ENCODE data around the gene CLSTN2.
"Not testable (repeated sequence)": the region's sequence is repeated elsewhere in the genome, so short reads cannot be mapped to it uniquely, and the experiment has no call there.

The CLSTN2 gene

DNA sequence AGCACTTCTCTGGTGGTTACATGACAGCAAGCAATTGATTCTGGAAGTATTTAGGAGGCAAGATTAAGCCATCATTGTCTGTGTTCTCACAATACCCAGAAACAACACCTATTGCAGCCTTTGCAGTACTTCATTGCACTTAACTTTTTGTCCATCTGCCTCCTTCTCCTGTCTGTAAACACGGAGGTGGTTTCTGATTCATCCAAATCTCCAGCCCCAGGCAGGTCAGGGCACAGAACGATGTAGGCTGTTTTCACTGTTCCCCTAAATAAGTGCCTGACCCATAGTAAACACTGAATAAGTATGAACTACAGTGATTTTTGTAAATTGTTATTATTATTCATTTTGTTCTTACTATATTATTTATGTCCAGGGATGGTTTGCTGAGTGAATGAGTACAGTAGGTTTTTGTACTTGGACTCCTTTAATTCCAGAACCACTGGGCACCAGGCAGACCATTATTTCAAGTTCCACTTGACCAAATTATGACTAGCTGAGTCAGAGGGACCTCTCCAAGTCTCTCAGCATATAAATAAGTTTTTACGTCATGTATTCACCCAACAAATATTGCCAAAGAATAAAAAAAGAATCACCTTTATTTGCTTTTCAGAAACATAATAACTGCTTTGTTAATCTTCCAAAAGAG lies 459.6 kb downstream of the CLSTN2 start:
- DNase-seq: no peak

DNA sequence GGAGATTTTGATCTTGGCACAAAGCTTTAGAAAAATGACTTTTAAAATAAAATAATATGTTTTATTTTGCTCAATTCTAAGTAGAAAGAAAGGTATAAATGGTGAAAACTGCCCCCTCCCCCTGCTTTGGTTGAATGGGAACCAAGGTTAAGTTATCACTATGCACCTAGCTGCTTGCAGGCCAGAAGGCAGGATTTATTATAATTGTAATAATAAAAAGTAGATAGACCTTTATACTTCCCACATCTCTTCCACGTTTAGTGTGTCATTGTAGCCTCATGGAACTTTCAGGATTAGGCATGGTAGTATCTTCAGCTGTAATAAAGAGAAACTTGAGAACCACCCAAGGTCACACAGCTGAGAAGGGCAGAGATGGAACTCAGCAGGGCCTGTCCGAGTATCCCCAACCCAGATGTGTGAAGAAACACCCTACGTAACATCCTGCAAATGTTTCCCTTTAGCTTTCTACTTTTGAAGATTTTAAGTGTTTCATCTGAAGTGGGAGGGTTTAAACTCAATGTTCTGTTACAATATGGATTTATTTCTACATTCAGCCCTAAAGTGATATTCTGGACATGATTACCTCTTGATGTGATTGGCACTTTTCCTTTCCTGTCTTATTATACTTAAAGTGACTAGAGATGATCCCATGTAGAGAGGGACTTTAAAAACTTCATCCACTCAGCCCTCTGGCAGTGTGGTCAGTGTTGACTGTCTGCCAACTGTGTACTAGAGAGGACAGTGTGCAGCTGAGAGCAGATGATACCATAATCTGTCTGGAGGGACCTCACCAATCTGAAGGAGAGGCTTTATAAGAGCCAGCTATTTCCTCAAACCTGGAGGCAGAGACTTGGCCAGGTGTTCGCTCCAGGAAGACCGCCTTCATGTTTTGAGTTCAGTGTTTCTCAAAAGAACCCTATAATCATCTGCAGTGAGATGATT lies 460.4 kb downstream of the CLSTN2 start:
- DNase-seq: no peak

DNA sequence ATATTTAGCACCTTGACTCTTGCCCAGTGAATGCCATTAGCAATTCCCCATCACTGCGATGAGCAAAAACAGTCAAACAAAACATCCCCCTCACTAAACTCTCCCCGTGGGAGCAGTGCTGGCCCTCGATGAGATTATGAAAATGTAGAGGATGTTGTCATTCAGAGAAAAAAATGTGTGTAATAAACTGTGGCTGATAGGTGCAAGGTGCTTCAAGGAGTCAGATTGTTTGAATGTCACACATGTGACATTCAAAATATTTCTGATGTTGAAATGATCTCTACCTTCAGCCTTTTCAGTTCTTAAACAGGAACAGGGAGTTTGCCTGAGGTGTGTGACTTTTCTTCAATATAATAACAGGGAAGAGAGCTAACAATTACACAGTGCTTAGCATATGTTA lies 461.1 kb downstream of the CLSTN2 start:
- DNase-seq: no peak

DNA sequence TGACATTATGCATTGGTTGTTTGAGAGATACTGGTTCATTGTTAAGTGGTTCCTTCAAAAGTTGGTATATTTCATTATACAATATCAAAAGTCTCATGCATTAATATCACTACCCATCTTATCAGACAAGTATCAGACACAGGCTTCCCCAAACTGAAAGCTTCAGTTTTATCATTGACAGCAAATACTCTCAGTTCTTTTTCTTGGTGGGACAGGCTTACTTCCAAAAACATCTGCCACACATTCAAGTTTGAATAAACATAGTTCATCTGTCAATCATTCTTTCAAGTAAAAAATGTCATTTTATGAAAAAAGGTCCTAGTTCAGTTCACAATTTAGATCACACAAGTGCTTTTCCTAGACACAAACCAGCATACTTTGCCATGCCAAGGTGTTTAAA lies 462.9 kb downstream of the CLSTN2 start:
- no peak for DNase-seq

DNA sequence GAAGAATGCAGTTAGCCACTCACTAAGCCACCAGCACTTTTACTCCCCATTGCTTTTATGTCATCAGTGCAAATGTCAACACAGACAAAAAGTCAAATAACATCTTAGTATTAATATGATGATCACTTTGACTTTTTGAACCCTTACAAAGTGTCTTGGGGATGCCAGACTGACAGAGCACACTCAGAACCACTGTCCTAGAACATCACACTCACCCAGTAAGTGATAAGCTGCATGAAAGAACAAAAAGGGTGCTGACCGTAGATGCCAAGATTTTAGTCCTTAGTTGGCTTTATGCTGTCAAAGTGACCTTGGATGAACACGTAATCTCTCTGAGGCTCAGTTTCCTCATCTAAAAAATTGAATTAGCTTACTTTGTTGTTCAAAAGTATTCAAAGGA lies 463.4 kb downstream of the CLSTN2 start:
- DNase-seq: no peak

DNA sequence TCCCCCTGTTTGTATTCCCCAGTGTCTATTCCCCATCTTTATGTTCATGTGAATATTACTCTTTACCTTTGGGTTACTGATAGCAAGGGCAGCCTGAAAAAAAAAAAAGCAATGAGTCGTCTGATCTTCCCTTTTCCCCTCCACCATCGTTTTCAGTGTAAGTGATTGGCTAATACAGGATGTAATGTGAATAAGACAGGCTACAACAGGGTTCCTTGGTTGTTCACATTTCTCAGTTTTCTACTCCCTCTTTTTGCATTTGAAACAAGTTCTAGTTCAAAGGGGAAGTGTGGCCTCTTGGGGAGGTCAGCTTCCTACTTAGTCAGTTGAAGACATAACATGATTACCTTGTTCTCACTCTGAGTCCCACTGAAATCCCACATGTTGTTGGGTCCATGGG lies 464.9 kb downstream of the CLSTN2 start:
- DNase-seq: no peak

DNA sequence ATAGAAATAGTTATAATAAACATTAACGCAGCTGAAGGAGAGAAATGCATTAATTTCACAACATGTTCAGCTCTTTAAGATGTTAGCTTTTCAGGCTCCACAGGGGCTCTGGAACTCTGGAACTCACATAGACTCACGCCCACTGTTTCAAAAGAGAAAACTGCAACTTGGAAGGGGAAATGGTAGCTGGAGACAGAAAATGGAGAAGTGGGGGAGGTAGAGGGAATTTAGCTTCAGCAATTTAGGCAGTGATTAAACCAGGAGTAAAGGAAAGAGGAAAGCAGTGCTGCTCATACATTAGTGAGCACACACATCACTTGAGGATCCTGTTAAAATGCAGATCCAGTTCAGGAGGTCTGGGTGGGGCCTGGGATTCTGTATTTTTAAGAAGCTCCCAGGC lies 468.1 kb downstream of the CLSTN2 start:
- DNase-seq: no peak

DNA sequence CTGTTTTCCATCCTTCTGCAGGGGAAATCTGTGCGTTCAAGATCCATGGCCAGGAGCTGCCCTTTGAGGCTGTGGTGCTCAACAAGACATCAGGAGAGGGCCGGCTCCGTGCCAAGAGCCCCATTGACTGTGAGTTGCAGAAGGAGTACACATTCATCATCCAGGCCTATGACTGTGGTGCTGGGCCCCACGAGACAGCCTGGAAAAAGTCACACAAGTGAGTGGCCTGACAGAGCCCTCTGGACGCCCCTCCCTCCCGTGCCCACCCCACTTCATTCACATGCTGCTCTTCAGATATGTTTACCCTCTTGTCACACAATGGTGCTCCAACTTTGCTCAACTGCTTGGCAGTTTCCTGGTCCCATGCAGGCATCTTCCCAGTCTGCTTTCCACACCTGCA lies 468.6 kb downstream of the CLSTN2 start:
- DNase-seq: no peak

DNA sequence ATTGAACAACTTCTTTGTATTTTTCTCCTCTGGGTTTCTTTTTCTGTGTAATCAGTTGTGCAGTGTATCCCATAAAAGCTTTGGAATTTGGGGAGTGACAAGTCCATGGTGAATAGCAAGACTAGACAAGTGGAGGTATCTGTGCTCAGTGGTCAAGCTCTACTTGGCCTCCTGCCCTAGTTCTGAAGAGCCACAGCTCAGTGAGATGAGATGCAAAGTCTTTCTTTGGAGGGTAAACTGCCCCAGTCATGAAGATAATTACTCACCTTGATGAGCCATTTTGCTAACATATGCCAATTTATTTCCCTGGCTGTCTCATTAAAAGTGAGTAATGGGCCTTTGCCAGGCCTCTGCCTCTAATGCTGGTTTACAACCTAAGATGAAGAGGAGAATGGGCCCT lies 471.7 kb downstream of the CLSTN2 start:
- no peak for DNase-seq

DNA sequence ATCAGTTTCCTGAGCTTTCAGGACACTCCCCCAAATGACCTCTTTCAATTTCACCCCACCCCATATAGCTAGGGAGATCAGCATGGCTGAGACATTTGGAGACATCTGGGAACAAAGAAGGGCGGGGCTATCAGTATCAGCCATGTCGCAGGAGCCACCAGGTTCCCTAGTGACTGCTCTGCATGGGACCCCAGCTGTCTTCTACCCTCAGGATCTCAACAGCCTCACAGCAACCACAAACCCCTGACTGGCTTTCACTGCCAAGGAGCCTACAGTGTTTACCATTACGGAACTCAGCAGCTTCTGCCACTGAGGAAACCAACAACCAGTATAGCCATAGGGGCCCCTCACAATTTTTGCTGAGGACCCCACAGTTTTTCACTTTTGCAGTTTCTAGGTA lies 473.3 kb downstream of the CLSTN2 start:
- DNase-seq: no peak

DNA sequence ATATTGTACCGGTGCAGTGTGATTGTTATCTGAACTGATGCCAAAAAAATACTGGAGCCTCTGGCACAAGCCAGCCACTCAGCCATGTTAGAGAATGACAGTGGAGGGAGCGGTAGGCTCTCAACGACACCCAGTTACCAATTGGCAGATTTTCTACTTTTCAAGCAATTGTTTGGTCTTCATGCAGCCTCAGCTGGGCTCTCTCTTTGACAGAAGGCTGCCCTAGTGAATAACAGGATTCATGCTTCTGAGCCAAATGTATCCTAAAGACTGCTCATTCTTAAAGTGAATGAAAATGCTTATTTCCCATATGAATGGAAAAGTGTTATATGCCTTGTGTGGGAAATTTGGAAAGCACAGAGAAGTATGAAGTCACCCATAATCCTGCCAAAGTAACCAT lies 481.7 kb downstream of the CLSTN2 start:
- DNase-seq: no peak

DNA sequence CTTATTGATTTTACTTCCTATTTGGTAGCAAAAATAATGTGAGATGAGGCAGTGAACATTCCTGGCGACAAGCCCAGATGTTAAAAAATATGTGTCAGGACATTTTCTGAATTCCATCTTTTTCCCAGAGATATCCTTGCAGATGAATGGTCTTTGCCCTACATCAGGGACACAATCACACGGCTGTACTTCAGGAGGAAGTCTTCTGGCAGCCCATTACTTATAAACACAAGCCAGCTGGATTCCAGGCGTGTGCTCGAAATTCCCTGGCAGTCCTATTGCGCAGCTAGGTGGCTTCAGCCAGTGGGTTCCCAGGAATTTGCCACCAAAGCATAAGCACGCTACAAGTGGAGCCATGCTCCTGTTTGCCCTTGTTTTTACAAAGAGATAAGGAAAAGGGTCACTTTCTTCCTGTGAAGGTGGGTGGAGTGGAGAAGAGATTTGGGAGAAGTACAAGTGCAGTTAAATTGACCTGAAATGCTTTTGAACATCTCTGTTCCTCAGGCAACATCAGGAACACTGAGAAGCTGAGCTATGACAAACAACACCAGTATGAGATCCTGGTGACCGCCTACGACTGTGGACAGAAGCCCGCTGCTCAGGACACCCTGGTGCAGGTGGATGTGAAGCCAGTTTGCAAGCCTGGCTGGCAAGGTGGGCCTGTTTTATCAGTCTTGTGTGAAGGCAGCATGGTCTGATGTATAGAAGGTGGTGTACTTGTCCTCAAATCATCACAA lies 485.8 kb downstream of the CLSTN2 start:
- DNase-seq: no peak

DNA sequence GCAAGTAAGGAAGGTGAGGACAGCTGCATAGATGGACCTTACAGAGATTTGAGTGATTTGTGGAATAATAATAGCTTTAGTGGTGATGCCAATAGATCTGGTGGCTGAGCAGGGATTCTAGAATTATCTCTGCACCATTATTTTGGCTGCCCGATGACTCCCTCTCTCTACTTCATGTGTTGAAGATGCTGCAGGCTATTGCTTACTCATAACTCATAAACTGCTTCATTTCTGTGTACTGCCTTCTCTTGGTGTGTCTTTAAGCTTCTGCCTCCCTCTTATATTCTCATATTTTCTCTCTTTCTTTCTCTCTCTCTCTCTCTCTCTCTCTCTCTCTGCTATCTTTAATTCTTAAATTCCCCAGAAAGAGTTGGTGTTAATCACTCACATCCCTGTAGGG lies 486.9 kb downstream of the CLSTN2 start:
- DNase-seq: no peak

DNA sequence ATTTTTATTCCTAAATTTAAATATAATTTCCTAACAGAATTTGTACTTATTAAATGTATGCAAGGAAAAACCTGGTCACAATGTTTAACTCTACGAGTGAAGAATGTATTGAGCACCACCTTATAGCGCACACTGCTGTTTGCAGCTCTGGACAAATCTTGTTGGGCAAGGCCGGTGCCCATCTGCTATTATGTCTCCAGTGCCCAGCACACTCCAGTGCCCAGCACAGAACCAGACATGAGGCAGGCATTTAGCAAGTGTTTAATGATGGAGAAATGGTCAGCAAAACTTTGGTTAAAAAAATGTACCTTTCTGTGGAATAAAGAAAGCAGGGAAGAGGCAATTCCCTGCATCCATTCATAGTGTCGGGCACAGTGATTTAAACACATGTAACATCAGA lies 488.2 kb downstream of the CLSTN2 start:
- no peak for DNase-seq

DNA sequence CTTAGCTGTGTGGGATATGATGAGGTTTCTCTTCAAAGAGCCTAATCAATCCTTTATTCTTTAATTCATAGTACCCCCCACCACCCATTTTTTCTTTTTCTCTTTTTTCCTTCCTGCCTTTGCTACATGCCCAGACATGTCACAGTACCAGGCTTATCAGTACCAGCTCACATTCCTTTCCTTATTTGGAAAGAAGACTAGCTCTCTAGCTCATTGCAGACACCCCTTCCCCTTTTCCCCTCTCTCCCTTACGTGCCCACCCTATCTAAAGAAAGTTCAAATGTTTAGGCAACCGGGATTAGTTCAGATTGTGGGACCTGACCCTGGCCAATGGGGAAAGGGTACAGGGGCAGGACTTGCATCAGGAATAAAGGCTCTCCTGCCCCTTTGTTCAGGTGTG lies 488.6 kb downstream of the CLSTN2 start:
- not testable (repeated sequence) for DNase-seq

DNA sequence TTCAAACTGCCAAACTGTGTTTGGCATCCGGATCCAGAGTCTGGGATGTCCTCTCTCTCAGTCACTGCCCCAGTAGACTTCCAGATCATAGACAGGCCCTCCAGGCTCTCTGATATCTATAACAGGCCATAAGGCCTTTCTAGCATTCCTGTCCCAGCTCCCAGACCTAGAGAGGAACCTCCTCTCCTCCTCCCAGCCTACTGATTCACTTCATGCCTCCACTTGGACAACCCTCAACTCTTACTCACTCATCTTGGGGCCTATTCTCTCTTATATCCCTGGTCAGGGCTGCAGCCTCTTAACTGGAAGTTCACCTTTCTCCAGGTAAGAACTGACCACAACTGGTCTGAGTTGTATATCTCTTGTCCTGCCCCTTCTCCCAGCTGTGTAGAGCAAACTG lies 489.2 kb downstream of the CLSTN2 start:
- no peak for DNase-seq

DNA sequence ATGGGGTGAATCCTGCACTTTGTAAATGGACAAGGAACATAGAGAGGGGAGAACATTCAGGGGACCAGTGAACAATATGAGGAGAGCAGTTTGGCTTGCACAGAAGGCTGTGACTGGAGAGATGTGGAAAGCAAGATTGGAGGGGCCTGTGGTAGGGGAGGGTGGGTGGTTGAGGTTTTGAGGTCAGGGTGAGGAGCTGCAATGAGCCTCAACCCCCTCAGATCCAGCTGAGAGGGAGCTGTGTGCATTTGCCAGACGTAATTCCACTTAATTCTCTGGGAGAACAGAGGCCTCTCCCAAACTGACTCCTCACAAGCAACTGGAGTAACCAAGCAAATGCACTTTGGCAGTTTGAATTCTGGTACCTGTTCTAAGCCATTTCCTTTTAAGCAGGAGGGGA lies 489.7 kb downstream of the CLSTN2 start:
- no peak for DNase-seq

DNA sequence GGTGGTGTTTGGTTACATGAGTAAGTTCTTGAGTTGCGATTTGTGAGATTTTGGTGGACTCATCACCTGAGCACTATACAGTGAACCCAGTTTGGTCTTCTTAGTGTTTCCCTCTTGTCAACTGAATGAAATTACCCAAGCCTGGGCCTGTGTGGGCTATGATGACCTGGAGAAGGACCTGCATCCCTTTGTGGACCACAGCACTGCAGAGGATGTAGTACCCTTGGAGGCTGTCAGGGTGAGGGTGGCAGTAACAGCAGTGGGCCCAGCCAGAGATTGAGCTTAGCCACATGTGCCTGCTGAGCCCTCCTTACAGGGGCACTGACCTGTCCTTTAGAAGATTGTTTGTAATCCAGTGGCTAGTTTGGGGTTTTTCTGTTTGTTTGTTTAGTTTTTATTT lies 492.8 kb downstream of the CLSTN2 start:
- DNase-seq: no peak

DNA sequence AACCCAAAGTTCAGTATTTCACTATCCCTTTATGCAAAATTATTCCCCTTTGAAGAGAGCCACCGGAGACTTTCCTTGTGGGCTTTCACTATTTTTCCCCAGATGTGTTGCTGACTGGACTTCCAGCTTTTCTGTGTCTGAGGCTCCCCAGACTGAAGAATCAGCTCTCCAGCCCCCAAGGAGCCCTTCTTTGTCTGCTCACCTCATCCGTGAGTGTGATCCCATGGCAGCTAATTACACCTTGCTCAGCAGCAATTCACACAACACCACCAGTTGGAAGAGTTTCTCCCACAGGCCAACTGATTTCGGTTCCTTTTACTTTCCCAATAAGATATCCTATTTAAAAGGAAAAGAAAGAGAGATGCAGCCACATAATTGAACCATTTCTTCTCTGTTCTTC lies 493.4 kb downstream of the CLSTN2 start:
- DNase-seq: no peak

DNA sequence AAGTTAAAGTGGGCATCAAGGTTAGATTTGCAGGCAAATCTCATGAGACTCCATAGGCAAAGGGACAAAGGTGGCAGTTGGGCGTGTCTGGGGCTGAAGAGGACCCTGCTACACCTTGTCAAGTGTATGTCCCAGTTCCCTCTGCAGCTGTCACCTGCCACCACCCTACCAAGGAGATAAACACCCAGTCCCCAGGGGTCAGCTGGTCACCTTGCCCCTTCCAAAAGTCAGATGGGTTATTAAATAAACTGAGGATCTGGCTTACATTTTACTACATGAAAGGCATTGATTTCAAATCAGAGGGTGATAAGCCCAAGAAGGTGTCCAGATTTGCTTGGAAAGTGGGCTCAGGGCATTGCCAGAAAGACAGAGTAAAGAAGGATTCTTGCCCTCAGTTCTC lies 494.8 kb downstream of the CLSTN2 start:
- no peak for DNase-seq

DNA sequence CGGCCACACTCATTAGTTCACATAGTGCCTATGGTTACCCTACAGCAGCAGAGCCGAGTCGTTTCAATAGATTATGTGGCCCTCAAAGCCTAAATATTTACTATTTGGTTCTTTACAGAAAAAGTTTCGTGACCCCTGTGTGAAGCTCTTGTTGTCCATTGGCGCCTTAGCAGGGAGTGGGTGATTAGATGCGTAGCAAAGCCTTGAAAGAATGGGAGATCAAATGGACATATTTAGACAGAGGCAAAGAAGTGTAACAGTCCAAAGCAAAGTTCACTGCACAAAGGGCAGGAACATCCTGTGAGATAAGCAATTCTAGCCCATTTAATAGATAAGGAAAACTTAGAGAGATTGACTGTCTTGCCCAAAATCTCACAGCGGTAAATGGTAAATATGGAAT lies 495.5 kb downstream of the CLSTN2 start:
- no peak for DNase-seq

DNA sequence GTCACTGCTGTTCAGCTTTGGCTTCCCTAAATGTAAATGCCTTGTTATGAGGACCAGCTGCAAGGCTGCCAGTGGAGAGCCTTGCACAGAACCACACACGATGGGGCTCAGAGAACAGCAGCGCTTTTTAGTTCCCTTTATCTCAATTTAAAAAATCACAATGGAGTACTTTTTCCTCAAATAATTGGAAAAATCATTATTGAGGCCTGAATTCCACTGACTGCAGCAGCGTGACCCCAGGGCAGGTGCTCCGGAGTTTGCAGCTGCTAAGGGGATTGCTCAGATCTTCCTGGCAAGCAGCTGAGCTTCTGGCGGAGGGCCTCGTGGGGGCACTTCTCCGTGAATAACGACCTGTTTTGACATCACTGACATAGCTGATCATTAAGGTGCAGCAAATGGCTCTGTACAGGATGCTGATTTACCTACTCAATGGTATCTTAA lies 497.3 kb downstream of the CLSTN2 start:
- DNase-seq: no peak

DNA sequence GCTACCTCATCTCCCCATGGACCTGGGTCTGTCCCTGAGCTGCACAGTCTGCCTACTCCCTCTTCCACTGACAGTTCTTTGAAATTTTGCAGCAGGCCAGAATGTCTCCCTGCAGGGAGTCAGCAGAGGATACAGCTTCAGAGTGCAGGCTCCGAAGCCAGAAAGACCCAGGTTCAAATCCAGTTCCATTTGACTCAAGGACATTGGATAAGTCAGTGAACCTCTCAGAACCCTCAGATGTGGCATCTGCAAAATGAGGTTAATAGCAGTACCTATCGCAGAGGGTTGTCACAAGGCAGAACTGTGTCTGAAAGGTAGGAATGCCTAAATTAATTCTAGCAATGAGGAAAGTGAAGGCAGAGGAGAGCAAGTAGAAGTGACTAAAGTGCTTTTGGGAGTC lies 498.4 kb downstream of the CLSTN2 start:
- no peak for DNase-seq

All from NCI-H510A (cell line).